Kidney (tissue), 14 donors: Measurements from ENCODE around the gene ATG16L2. TPM values are rescaled to one million over a fixed set of nuclear protein-coding genes. Genes with fewer than 3 reads are reported as not detected.

ENCODE experiments used
- DNase-seq, 5 donors: peaks; one replicate each; pipeline ENCODE4 v3.0.0-alpha.2; 2013 to 2020
- FAIRE-seq: peaks from 2 replicates; lab custom pipeline; 2012; peaks lifted over from hg19 to GRCh38; lab: Jason Lieb, UNC
- H3K27ac ChIP-seq, 2 donors: one replicate each; pipeline ENCODE4 v1.7.0; 2013; ENCODE audit warnings: low read depth in 2 of 2, low read length in 2 of 2, inconsistent platforms in 1 of 2
- H3K27me3 ChIP-seq: one replicate; pipeline ENCODE4 v1.7.1; 2013; ENCODE audit warnings: low read length, inconsistent platforms; ENCODE audit not compliant: control insufficient read depth, insufficient read depth
- H3K36me3 ChIP-seq, 3 donors: one replicate each; pipeline versions ENCODE4 v1.7.0 to v1.7.1; 2013; ENCODE audit warnings: low read length in 3 of 3, control low read depth in 1 of 3, inconsistent platforms in 1 of 3; ENCODE audit not compliant: insufficient read depth in 3 of 3, control insufficient read depth in 2 of 3
- H3K4me1 ChIP-seq, 3 donors: one replicate each; pipeline versions ENCODE4 v1.7.0 to v1.7.1; 2013; ENCODE audit warnings: low read length in 3 of 3, inconsistent platforms in 1 of 3, low read depth in 1 of 3; ENCODE audit not compliant: control insufficient read depth in 2 of 3, insufficient read depth in 2 of 3
- H3K4me3 ChIP-seq, 3 donors: one replicate each; pipeline versions ENCODE4 v1.7.0 to v1.8.1; 2013; ENCODE audit warnings: low read length in 3 of 3, control low read depth in 1 of 3, inconsistent platforms in 1 of 3
- H3K9ac ChIP-seq, 3 donors: one replicate each; pipeline versions ENCODE4 v1.7.0 to v1.7.1; 2013; ENCODE audit warnings: low read length in 3 of 3, control low read depth in 1 of 3, inconsistent platforms in 1 of 3
- H3K9me3 ChIP-seq, 3 donors: one replicate each; pipeline versions ENCODE4 v1.7.0 to v1.7.1; 2013; ENCODE audit warnings: low read length in 3 of 3, control low read depth in 1 of 3, inconsistent platforms in 1 of 3; ENCODE audit not compliant: control insufficient read depth in 2 of 3, insufficient read depth in 1 of 3
- CTCF ChIP-seq: IDR thresholded peaks from 3 replicates; pipeline ENCODE4 v1.5.1; 2012; ENCODE audit warnings: mild to moderate bottlenecking, moderate library complexity, borderline replicate concordance; ENCODE audit not compliant: insufficient read depth; ENCODE audit errors: extremely low read depth
- intact Hi-C: fragments of 100-400 bp; cut with DNase I; formaldehyde crosslinking; loops from one replicate; pipeline ENCODE4 v1.11.1; 2022
- polyA plus RNA-seq: library from polyadenylated mRNA; stranded (reverse); fragments of 350-450 nt; fragmentation: Illumina TruSeq; extraction: RNeasy Lipid Tissue Mini Kit (QIAGEN cat#74804); gene quantifications from one replicate; pipeline ENCODE4 v1.2.3, GENCODE V29; 2014; ENCODE audit warnings: low read depth, low replicate concordance; ENCODE audit not compliant: insufficient read depth
- total RNA-seq: library from RNA; stranded (reverse); fragmentation: NEBNext Ultra II Directional; extraction: Animal tissue kit (Norgen Biotek cat#: 25700); gene quantifications from one replicate; pipeline ENCODE4 v1.2.1, GENCODE V29; 2021
- donor health status: control.
- donor health status: control.
- donor health status: control.
- donor health status: control.
- donor health status: control.
- donor health status: DM: yes; HTN: yes; CAD: no.
- donor health status: Normal renal cell carcinoma (clear cell type).

ATG16L2 gene
- total and polyA plus RNA-seq, 2 donors from 2014 or later: 16.1 to 38.6 TPM

- no peak overlapping the region for H3K9ac ChIP-seq
- peak overlapping the region in 1 of 2 donors; percentile 60 for H3K27ac ChIP-seq
- H3K27me3 ChIP-seq: no peaks in the 10 kb centered on the region
- peaks cover 0 to 13% (median 0%) of the 10 kb centered on the region in 3 donors for H3K4me1 ChIP-seq
- intact Hi-C loops: no loop called here
- no peak for DNase-seq
- FAIRE-seq: no peak
- no peak for TF ChIP-seq CTCF
- H3K36me3 ChIP-seq: no peaks in the 10 kb centered on the region
- H3K9me3 ChIP-seq: no peaks in the 10 kb centered on the region
- H3K4me3 ChIP-seq: no peak overlapping the region
Observed at GRCh38 chr11:72828081-72828567, 13.9 kb downstream of the ATG16L2 start.

GRCh38 chr11:72828692-72829101 lies 14.5 kb downstream of the ATG16L2 start:
- DNase-seq (no peak), FAIRE-seq (no peak)
- Histone ChIP-seq H3K4me3 (no peak overlapping the region), H3K27me3 (no peaks in the 10 kb centered on the region), H3K9ac (no peak overlapping the region), H3K4me1 (peaks cover 0 to 13% (median 0%) of the 10 kb centered on the region in 3 donors), H3K27ac (no peak overlapping the region), H3K9me3 (no peaks in the 10 kb centered on the region), H3K36me3 (no peaks in the 10 kb centered on the region)
- intact Hi-C loops: no loop called here
- TF ChIP-seq CTCF: no peak

- Histone ChIP-seq H3K27me3 (no peaks in the 10 kb centered on the region), H3K4me1 (peaks cover 0 to 13% (median 0%) of the 10 kb centered on the region in 3 donors), H3K9ac (no peak overlapping the region), H3K4me3 (no peak overlapping the region), H3K36me3 (no peaks in the 10 kb centered on the region), H3K27ac (no peak overlapping the region), H3K9me3 (no peaks in the 10 kb centered on the region)
- FAIRE-seq (no peak), DNase-seq (no peak)
- intact Hi-C loops: no loop called here
- no peak for TF ChIP-seq CTCF
Observed at GRCh38 chr11:72829178-72829577, 15.0 kb downstream of the ATG16L2 start.

- DNase-seq: no peak
- no peak for FAIRE-seq
- Histone ChIP-seq H3K9me3 (no peaks in the 10 kb centered on the region), H3K9ac (no peak overlapping the region), H3K36me3 (no peaks in the 10 kb centered on the region), H3K4me1 (peaks cover 0 to 13% (median 0%) of the 10 kb centered on the region in 3 donors), H3K27ac (no peak overlapping the region), H3K27me3 (no peaks in the 10 kb centered on the region), H3K4me3 (no peak overlapping the region)
- no peak for TF ChIP-seq CTCF
- intact Hi-C loops: loop anchor here (5.0 kb wide), 1 partner anchor 347 kb away; no protein-coding TSS in a partner anchor
Observed at GRCh38 chr11:72829884-72830533, 15.8 kb downstream of the ATG16L2 start.
